Activated naive CD4-positive, alpha-beta T cell treated with Interleukin-2 at 50 U/mL for 16 hours (primary cell): ENCODE results near the gene ANKRD33.

Experiments used
- DNase-seq: peaks from one replicate; pipeline ENCODE4 v3.0.0-alpha.2; 2020

ANKRD33 gene

GRCh38 chr12:51905471-51906429 is 17.8 kb downstream of the ANKRD33 start:
- no peak for DNase-seq

DNA sequence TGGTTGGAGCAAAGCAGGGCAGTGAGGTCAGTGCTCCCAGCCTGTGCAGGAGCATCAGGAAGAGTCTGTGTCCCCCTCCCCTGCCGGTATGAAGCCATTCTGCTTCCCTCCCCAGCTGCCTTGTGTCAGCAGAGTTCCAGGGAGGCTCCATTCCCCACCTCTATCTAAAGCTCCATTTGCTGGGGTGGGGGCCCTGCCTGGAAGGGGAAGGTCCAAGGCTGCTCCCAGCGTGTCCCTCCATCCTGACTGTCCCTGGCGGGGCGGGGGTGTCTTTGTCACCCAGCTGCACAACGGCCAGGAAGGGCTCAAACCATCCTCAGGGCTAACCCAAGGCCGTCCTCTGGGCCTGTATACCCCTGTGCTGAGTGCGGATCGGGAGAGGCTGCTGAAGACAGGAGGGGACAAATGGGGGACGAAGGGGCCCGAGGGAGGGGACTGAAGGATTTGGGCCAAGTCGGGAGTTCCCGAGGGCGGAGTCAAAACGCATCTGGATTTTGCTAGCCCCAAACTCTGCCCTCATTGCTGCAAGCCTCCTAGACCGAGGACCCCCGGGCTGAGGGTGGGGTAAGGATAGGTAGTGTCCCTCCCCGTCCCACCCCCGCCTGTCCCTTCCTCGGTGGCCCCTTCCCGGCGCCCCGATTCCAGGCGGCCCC is 18.7 kb downstream of the ANKRD33 start:
- no peak for DNase-seq

GRCh38 chr12:51907083-51907855 is 19.4 kb downstream of the ANKRD33 start, which contains the start of gene ACVRL1:
ACVRL1 (plus strand) TSS chr12:51907504; CDS start chr12:51912475, 4,971 bp downstream.
- no peak for DNase-seq

GRCh38 chr12:51907856-51908425 is 20.0 kb downstream of the ANKRD33 start:
- no peak for DNase-seq

GRCh38 chr12:51908876-51909592 is 21.1 kb downstream of the ANKRD33 start:
- DNase-seq, result no peak

- no peak for DNase-seq
These were observed 22.3 kb downstream of the ANKRD33 start for GRCh38 chr12:51910168-51910567.

DNA sequence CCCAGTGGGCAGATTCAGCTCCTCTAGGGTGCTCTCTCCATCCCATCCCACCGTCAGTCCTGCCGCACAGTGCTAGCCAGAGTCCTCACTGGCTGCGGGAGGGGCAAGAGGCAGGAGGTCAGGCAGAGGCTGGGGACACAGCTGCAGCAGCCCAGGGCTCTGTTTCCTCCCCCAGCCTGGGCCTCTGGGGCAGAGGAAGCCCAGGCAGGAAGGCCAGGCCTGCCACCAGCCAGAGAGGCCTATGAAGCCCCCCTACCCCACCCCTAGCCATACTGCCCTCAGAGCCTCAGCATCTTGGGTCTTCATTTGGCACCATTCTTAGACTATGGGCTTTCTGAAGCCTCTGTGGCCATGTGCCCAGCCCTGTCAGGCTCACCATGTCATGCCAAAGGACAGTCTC is 22.8 kb downstream of the ANKRD33 start:
- no peak for DNase-seq

DNA sequence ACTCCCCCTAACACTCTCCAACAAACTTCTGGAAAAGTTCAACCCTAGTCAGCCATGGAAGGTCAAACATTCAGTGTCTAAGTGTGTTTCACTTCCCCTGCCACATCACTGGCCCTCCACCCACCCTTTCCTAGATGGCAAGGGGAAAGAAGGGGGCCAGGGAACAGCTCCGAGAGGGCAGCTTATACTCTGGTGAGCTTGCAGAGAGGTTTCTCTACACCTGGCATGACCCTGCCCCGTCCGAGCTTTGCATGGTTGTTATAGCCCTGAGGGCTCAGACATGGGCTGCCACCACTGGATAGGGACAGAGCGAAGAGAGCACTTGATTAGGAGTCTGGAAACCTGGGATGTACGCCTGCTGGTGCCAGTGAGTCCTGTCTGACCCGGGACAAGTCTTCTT is 23.4 kb downstream of the ANKRD33 start:
- no peak for DNase-seq

- DNase-seq, result no peak
These were observed 24.1 kb downstream of the ANKRD33 start for GRCh38 chr12:51911788-51912711.

- DNase-seq, result no peak
These were observed 25.4 kb downstream of the ANKRD33 start for GRCh38 chr12:51913071-51914033.

DNA sequence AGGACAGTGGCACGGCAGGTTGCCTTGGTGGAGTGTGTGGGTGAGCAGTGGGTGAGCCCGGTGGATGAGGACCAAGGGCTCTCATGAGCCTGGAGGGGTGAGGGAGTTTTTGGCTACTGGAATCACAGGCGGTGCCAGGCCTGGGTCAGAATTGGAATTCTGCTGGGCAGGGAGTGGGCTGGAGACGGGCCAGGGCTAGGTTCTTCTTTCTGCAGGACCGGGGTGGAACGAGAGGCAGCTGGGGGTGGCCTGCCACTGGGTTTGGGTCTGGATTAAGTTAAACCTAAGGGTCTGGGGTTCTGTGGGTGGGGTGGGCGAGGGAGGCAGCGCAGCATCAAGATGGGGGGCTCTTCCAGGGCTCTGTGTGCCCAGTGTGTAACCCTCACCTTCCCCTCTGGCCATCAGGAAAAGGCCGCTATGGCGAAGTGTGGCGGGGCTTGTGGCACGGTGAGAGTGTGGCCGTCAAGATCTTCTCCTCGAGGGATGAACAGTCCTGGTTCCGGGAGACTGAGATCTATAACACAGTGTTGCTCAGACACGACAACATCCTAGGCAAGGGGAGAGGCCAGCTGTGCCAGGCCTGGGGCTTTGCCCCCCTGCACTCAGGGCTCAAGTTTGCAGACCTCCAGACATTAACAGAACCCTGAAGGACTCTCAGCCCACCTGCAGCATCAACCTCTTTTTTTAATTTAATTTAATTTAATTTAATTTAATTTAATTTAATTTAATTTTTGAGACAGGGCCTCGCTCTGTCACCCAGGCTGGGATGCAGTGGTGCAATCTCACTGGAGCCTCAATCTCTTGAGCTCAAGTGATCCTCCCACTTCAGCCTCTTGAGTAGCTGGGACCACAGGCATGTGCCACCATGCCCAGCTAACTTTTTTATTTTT is 26.4 kb downstream of the ANKRD33 start:
- DNase-seq, result no peak

DNA sequence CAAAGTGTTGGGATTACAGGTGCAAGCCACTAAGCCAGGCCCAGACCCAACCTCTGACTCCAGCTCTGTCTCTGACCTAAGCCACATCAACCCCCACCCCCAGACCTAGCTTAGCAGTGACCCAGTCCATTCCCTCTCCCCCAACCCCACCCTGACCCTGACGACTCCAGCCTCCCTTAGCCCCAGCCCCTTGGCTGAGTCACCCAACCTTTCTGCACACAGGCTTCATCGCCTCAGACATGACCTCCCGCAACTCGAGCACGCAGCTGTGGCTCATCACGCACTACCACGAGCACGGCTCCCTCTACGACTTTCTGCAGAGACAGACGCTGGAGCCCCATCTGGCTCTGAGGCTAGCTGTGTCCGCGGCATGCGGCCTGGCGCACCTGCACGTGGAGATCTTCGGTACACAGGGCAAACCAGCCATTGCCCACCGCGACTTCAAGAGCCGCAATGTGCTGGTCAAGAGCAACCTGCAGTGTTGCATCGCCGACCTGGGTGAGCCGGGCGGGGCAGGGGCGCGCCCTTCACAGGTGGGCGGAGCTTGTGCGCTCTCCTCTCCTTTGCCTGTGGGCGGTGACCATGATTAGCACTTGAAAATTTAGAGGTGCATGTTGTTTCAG is 27.2 kb downstream of the ANKRD33 start:
- no peak for DNase-seq

GRCh38 chr12:51915951-51916350 is 28.0 kb downstream of the ANKRD33 start:
- no peak for DNase-seq

DNA sequence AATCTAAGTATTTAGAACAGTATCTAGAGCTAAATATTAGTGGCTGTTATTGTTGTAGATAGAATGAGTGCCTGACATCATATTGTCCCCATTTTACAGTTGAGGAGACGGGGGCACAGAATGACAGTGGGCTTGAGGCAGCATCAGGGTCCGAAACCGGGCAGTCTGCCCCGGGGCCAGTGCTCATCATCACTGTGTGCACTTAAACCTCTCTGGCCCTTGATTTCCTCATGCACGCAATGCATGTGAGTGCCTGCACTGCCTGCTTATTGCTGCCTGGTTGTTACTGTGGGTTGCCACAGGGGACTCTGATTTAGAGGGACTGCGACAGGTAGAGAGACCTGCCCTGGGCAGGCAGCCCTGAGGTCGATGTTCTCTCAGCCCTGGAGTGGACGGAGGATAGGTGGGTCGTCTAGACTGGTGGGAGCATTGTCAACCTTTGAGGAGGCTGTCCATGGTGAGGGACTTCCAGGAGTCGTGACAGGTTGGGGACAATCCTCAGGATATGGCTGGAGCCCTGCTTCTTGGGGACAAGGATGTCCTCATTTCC is 29.2 kb downstream of the ANKRD33 start:
- no peak for DNase-seq

- no peak for DNase-seq
These were observed 30.0 kb downstream of the ANKRD33 start for GRCh38 chr12:51917746-51918453.

DNA sequence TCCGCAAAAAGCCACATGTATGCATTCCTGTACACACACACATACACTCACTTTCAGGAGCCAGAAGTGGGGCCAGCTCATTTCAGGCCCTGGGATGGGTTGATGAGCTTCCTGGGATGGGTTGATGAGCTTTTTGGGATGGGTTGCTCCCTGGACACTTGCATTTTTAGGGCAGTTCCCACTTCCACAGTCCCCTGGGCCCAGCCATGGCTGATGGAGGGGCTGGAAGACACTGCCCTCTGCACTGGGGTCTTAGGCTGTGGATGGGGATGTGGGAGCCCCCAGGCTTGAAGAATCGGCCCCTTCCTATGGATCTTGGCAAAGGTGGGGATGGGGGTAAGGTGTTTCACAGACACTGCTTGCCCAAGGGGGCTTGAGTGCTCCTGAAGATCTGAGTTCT is 32.1 kb downstream of the ANKRD33 start:
- DNase-seq, result no peak

- DNase-seq, result no peak
These were observed 33.3 kb downstream of the ANKRD33 start for GRCh38 chr12:51921017-51921725.
